Inflammatory macrophage treated with lipopolysaccharide for 1 hour (primary cell): Measurements from ENCODE around the gene ACOT7.

Experiments
- DNase-seq, 2 donors: peaks; one replicate each; pipeline ENCODE4 v3.0.0-alpha.2; 2020 to 2022

ACOT7 gene

GRCh38 chr1:6359216-6360116 is 34.1 kb downstream of the ACOT7 start:
- peak; percentile 59 to 88 for DNase-seq

DNA sequence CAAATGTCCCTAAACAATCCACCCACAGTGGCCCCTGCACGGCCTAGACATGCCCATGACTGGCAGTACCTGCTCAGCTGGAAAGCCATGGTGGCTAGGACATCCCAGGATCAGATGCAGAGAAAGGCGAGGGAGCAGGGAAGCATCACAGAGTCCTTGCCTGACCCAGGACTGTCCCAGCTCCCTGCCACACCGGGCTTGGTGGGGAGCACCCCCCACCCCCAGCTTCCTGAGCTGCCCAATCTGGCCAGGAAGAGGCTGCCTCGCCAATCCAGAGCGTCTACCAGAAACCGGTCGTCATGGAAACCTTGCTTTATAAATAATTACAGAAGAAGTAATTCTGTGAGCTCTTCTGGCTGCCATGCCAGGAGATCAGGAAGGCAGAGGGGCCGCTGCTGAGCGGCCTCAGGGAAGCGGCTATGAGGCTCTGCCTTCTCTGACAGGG is 34.8 kb downstream of the ACOT7 start:
- DNase-seq = peak; percentile 71 to 91

GRCh38 chr1:6358144-6358624 is 35.4 kb downstream of the ACOT7 start:
- DNase-seq = peak; percentile 38 to 78

DNA sequence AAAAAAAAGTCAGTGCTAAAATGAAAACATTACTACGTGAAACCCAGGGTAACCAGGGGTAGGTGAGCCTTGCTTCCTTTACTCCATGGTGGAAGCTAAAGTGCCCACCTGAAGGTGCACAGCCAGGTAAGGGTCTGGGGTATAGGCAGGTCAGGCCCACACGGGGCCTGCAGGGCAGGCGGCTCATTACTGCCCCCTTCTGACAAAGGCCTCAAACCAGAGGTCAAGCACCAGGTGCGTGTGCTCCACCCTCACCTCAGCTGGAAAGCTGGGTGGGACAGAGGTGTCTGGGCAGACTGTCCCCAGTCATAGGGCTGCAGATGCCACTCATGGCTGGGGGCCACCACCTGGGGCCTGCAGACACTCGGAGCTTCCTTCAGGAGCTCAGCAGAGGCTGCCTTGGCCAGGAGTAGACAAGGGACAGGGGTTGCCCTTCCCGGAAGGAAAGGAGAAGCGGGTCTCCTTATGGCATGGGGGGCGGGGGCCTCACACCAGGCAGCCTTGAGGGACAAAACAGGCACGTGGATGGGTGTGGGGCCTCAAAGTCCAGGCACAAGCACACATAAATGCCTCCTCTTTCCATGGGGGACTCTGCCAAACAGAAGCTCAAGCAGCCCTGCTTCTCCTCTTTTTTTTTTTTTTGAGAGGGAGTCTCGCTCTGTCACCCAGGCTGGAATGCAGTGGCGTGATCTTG is 36.2 kb downstream of the ACOT7 start:
- no peak for DNase-seq

GRCh38 chr1:6355621-6356020 is 37.9 kb downstream of the ACOT7 start:
- DNase-seq = no peak

- no peak for DNase-seq
Measured at GRCh38 chr1:6354659-6355317, 38.8 kb downstream of the ACOT7 start.

- DNase-seq = no peak
Measured at GRCh38 chr1:6353955-6354658, 39.5 kb downstream of the ACOT7 start.

GRCh38 chr1:6353619-6353954 is 40.0 kb downstream of the ACOT7 start:
- no peak for DNase-seq

- no peak for DNase-seq
Measured at GRCh38 chr1:6352138-6352563, 41.4 kb downstream of the ACOT7 start.

GRCh38 chr1:6351480-6352137 is 42.0 kb downstream of the ACOT7 start:
- DNase-seq = no peak

DNA sequence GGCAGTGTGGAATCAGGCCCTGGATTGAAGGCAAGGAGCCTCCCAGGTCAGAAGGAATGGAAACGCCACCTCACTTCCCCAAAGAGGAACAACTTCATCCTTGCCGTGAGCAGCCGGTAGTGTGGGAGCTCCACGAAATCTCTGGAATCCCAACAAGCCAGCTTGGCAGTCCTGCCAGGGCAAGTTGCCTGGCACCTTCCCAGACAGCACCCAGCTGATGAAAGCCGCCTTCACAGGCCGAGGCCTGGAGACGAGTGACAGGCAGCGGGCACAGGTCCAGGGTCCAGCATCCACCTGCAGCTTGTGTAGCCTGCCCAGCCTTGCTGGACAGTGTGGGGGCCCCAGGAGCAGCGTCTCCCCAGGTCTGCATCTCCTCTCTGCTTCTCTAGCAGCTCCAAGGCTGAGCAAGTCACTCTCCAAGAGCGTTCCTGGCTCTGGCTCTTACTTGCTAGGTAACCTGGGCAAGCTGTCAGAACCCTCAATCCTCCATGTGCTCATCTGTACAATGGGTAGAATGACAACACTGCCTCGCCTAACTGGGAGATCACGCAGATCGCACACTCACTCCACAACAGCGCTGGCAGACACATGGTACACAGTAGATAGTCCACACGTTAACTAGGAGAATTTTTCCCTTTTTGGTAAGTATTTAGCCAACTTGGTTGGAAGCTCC is 43.0 kb downstream of the ACOT7 start:
- no peak for DNase-seq

DNA sequence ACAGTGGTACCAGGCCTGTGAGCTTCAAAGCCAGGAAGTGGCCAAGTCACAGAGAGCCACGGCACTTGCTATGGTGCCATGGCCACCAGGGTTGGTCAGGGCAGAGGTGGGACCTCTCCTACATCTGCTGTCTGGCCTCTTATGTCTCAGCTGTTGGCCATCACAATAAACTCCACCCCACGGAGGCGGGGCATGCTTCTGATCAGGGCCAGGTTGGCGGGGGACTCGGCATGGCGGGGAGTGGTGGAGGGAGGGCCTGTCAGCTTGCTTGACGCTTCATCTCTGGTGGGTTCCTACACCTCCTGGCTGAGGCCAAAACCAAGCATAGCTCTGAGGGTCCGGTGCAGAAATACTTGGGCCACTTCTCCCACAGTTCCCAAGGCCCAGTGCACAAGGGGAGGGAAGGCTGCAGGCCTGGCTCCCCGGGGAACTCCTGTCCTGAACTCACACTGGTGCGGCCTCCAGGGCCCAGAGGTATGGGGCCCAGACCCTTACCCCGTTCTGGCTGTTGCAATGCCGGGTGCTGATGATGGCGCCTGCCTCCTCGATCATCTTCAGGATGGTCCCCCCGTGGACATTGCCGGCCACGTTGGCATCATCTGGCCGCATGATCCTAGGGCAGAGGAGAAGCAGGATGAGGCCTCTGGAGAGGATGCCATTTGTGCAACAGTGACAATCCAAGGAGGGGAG is 44.2 kb downstream of the ACOT7 start:
- no peak for DNase-seq

DNA sequence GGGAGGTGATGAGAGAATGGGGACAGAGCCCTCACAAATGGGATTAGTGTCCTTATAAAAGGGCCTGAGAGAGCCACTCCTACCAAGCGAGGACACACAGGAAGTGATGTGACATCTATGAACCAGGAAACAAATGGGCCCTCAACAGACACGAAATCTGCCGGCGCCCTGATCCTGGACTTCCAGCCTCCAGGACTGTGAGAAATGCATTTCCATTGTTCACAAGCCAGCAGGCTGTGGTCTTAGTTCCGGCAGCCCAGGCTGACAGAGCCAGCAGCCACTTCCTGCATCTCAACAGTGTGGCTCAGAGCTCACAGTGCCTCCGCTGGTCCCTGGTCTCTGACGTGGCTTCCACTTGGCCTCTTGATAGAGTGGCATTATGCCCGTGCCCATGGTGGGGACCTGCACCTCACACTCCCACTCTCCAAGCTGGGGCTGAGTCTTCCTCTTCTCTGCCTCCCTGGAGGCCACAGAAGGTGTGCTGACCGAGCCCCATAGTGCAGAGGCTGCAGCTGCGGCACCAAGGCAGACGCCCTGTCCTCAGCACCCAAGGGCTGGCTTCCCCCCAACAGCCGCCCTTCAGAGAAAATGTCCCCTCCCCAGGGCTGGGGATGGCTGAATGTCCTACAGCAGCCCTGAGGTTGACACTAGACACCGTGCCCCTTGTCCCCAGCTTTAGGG is 44.9 kb downstream of the ACOT7 start:
- DNase-seq = no peak

GRCh38 chr1:6347641-6348487 is 45.7 kb downstream of the ACOT7 start:
- peak in 1 of 2 donors; percentile 42 for DNase-seq

DNA sequence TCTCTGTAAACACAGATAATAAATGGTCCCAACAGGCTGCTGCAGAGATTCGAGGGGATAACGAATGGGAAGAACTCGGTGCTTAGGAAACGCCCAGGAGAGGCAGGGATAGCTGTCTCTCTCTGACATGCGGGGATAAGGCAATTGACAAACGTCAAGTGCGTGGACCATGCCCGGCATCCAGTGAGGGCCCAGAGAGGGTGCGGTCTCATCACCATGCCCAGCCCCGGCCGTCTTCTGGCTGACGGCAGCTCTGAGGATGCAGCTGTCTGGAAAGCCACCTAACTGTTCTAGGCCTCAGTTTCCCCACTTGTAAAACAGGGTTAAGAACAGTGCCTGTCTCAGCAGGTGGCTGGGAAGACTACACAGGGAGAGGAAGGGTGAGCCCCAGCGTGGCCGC is 48.1 kb downstream of the ACOT7 start:
- no peak for DNase-seq

- DNase-seq = no peak
Measured at GRCh38 chr1:6345009-6345408, 48.6 kb downstream of the ACOT7 start.

DNA sequence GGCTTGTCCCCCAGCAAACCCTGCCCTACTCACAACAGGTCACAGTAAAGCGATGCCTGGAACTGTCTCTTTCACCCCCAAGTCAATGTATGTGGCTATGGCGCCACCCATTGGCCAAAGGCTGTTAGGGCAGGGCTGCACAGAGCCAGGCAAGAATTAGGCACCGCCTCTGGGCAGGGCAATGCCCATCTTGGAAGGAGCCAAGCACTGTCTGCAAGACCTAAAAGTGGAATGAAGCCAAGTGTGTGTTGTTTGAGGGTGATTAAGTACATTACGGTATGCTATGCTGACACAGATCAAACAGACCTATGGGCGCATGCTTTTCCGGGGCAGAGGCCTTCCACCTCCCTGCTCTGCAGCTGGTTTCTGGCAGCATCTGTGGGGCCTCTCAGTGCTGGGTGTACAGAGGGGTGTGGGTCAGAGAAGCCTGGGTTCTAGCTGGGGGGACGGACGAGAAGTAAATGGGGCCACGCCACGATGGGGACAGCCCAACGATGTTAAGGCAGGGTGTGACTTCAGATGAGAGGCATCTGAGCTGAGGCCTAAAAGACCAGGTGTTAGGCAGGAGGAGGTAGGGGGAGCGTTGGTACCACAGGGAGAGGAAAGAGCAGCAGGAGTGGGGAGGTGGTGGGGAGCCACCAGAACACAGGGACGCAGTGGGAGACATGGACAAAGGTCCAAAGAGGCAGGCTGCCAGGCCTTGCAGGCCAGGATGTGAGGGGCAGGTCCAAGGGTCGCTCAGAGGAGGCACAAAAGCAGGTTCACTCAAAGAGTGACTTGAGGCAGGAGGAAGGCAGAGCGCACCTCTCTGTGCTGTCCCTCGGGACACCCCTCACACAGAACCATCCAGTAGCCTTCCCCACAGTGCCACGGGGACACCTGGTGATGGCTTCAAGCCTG is 49.8 kb downstream of the ACOT7 start:
- DNase-seq = peak; percentile 56 to 88

GRCh38 chr1:6342056-6342455 is 51.5 kb downstream of the ACOT7 start:
- DNase-seq = peak; percentile 40
